Measurements from ENCODE around the gene ATP2B1.
"Not testable (repeated sequence)": the region's sequence is repeated elsewhere in the genome, so short reads cannot be mapped to it uniquely, and the experiment has no call there.

The ATP2B1 gene

GRCh38 chr12:89712706-89713105, 4.1 kb upstream of the ATP2B1 start:
- DNase-seq (ENCODE audit: low spot score), result no peak

GRCh38 chr12:89710873-89711750, 2.5 kb upstream of the ATP2B1 start:
- no peak for DNase-seq (ENCODE audit: low spot score)

GRCh38 chr12:89709995-89710872, 1.6 kb upstream of the ATP2B1 start:
- peak; percentile 49 for DNase-seq (ENCODE audit: low spot score)

- DNase-seq (ENCODE audit: low spot score), result peak; percentile 98
Observed at GRCh38 chr12:89709157-89709994, 738 bp upstream of the ATP2B1 start.

- peak; percentile 17 for DNase-seq (ENCODE audit: low spot score)
Observed at GRCh38 chr12:89707703-89708564, 704 bp downstream of the ATP2B1 start.

- peak; percentile 18 for DNase-seq (ENCODE audit: low spot score)
Observed at GRCh38 chr12:89706986-89707702, 1.5 kb downstream of the ATP2B1 start.

GRCh38 chr12:89706551-89706950, 2.1 kb downstream of the ATP2B1 start:
- DNase-seq (ENCODE audit: low spot score), result peak; percentile 7

GRCh38 chr12:89704457-89704856, 4.2 kb downstream of the ATP2B1 start:
- DNase-seq (ENCODE audit: low spot score), result no peak

- DNase-seq (ENCODE audit: low spot score), result no peak
Observed at GRCh38 chr12:89703768-89704167, 4.9 kb downstream of the ATP2B1 start.

GRCh38 chr12:89702503-89702902, 6.1 kb downstream of the ATP2B1 start:
- DNase-seq (ENCODE audit: low spot score), result no peak

- DNase-seq (ENCODE audit: low spot score), result no peak
Observed at GRCh38 chr12:89701606-89702206, 6.9 kb downstream of the ATP2B1 start.

GRCh38 chr12:89700191-89700810, 8.3 kb downstream of the ATP2B1 start:
- DNase-seq (ENCODE audit: low spot score), result no peak

GRCh38 chr12:89698607-89699006, 10.0 kb downstream of the ATP2B1 start:
- no peak for DNase-seq (ENCODE audit: low spot score)

GRCh38 chr12:89697728-89698127, 10.9 kb downstream of the ATP2B1 start:
- DNase-seq (ENCODE audit: low spot score), result not testable (repeated sequence)

- no peak for DNase-seq (ENCODE audit: low spot score)
Observed at GRCh38 chr12:89697296-89697695, 11.3 kb downstream of the ATP2B1 start.

GRCh38 chr12:89695830-89696229, 12.8 kb downstream of the ATP2B1 start:
- no peak for DNase-seq (ENCODE audit: low spot score)

GRCh38 chr12:89695100-89695499, 13.5 kb downstream of the ATP2B1 start:
- DNase-seq (ENCODE audit: low spot score), result peak; percentile 40

- DNase-seq (ENCODE audit: low spot score), result no peak
Observed at GRCh38 chr12:89694542-89694941, 14.1 kb downstream of the ATP2B1 start.

- no peak for DNase-seq (ENCODE audit: low spot score)
Observed at GRCh38 chr12:89693639-89694202, 14.9 kb downstream of the ATP2B1 start.
